IgD-negative memory B cell (primary cell): Measurements from ENCODE around the gene LHX6. TPM values are rescaled to one million over a fixed set of nuclear protein-coding genes. Genes with fewer than 3 reads are reported as not detected.

Experiments
- H3K27ac Mint-ChIP-seq, 3 donors: one replicate each; pipeline ENCODE4 v1.8.0; 2020 to 2022; ENCODE audit warnings: mild to moderate bottlenecking in 3 of 3, mixed read lengths in 3 of 3, moderate library complexity in 1 of 3
- H3K27me3 Mint-ChIP-seq: one replicate; pipeline ENCODE4 v1.8.0; 2021; ENCODE audit warnings: mixed read lengths
- H3K36me3 Mint-ChIP-seq: one replicate; pipeline ENCODE4 v1.8.0; 2020; ENCODE audit warnings: mild to moderate bottlenecking, mixed read lengths
- H3K4me1 Mint-ChIP-seq, 3 donors: one replicate each; pipeline ENCODE4 v1.8.0; 2020 to 2022; ENCODE audit warnings: mixed read lengths in 3 of 3, mild to moderate bottlenecking in 1 of 3
- H3K4me3 Mint-ChIP-seq, 4 donors: one replicate each; pipeline ENCODE4 v1.8.0; 2020 to 2022; ENCODE audit warnings: mild to moderate bottlenecking in 4 of 4, mixed read lengths in 4 of 4, moderate library complexity in 3 of 4
- H3K9me3 Mint-ChIP-seq, 3 donors: one replicate each; pipeline ENCODE4 v1.8.0; 2020 to 2021; ENCODE audit warnings: mixed read lengths in 3 of 3, mild to moderate bottlenecking in 1 of 3
- polyA plus RNA-seq: library from polyadenylated mRNA; unstranded; fragments of 300-500 nt; fragmentation: Illumina TruSeq; gene quantifications from one replicate; pipeline ENCODE4 v1.2.3, GENCODE V29; 2021

LHX6 gene
- polyA plus RNA-seq, 1 donor from 2014 or later: not detected

- peaks cover 0 to 2% (median 0%) of the 10 kb centered on the region in 3 donors for H3K9me3 Mint-ChIP-seq
- H3K4me3 Mint-ChIP-seq: no peak overlapping the region
- H3K4me1 Mint-ChIP-seq: peaks cover 0 to 2% (median 0%) of the 10 kb centered on the region in 3 donors
- no peak overlapping the region for H3K27ac Mint-ChIP-seq
- peaks cover 31% of the 10 kb centered on the region for H3K27me3 Mint-ChIP-seq
- no peaks in the 10 kb centered on the region for H3K36me3 Mint-ChIP-seq
Observed at GRCh38 chr9:122176916-122177315, 51.8 kb downstream of the LHX6 start.

- Mint-ChIP-seq H3K4me3 (no peak overlapping the region), H3K4me1 (peaks cover 0 to 2% (median 0%) of the 10 kb centered on the region in 3 donors), H3K9me3 (peaks cover 0 to 2% (median 0%) of the 10 kb centered on the region in 3 donors), H3K27ac (no peak overlapping the region), H3K27me3 (peaks cover 30% of the 10 kb centered on the region), H3K36me3 (peaks cover 6% of the 10 kb centered on the region)
Observed at GRCh38 chr9:122173670-122174069, 55.1 kb downstream of the LHX6 start.

GRCh38 chr9:122172131-122172530 is 56.6 kb downstream of the LHX6 start:
- peak overlapping the region in 1 of 4 donors; percentile 55 for H3K4me3 Mint-ChIP-seq
- peaks cover 6% of the 10 kb centered on the region for H3K36me3 Mint-ChIP-seq
- H3K9me3 Mint-ChIP-seq: peaks cover 0 to 2% (median 0%) of the 10 kb centered on the region in 3 donors
- H3K4me1 Mint-ChIP-seq: peaks cover 0 to 2% (median 0%) of the 10 kb centered on the region in 3 donors
- no peak overlapping the region for H3K27ac Mint-ChIP-seq
- peaks cover 34% of the 10 kb centered on the region for H3K27me3 Mint-ChIP-seq

GRCh38 chr9:122168356-122168755 is 60.4 kb downstream of the LHX6 start:
- H3K9me3 Mint-ChIP-seq: peaks cover 0 to 2% (median 0%) of the 10 kb centered on the region in 3 donors
- H3K4me3 Mint-ChIP-seq: no peak overlapping the region
- H3K4me1 Mint-ChIP-seq: no peaks in the 10 kb centered on the region
- H3K27me3 Mint-ChIP-seq: peaks cover 35% of the 10 kb centered on the region
- H3K36me3 Mint-ChIP-seq: peaks cover 6% of the 10 kb centered on the region
- no peak overlapping the region for H3K27ac Mint-ChIP-seq

- peaks cover 5% of the 10 kb centered on the region for H3K36me3 Mint-ChIP-seq
- H3K4me1 Mint-ChIP-seq: peaks cover 4 to 5% (median 5%) of the 10 kb centered on the region in 3 donors
- H3K9me3 Mint-ChIP-seq: peaks cover 4 to 6% (median 6%) of the 10 kb centered on the region in 3 donors
- peak overlapping the region in 1 of 3 donors; percentile 82 for H3K27ac Mint-ChIP-seq
- H3K27me3 Mint-ChIP-seq: peaks cover 26% of the 10 kb centered on the region
- no peak overlapping the region for H3K4me3 Mint-ChIP-seq
Observed at GRCh38 chr9:122164286-122164685, 64.5 kb downstream of the LHX6 start.

- H3K9me3 Mint-ChIP-seq: peaks cover 4 to 6% (median 6%) of the 10 kb centered on the region in 3 donors
- peaks cover 9 to 16% (median 10%) of the 10 kb centered on the region in 3 donors for H3K4me1 Mint-ChIP-seq
- H3K27ac Mint-ChIP-seq: no peak overlapping the region
- H3K4me3 Mint-ChIP-seq: peak overlapping the region in 1 of 4 donors; percentile 89
- H3K36me3 Mint-ChIP-seq: peaks cover 3% of the 10 kb centered on the region
- peaks cover 15% of the 10 kb centered on the region for H3K27me3 Mint-ChIP-seq
Observed at GRCh38 chr9:122162415-122162814, 66.3 kb downstream of the LHX6 start.

GRCh38 chr9:122159925-122160246 is 68.9 kb downstream of the LHX6 start:
- Mint-ChIP-seq H3K4me3 (peak overlapping the region; percentile 89 to 100 (median 98)), H3K9me3 (peaks cover 4 to 6% (median 6%) of the 10 kb centered on the region in 3 donors), H3K36me3 (peaks cover 3% of the 10 kb centered on the region), H3K27ac (peak overlapping the region; percentile 78 to 98 (median 97)), H3K4me1 (peaks cover 18 to 31% (median 20%) of the 10 kb centered on the region in 3 donors), H3K27me3 (peaks cover 9% of the 10 kb centered on the region)

GRCh38 chr9:122159026-122159924 is 69.5 kb downstream of the LHX6 start, which contains the start of the genes MORN5 and NDUFA8:
Gene MORN5 (plus strand): TSS chr9:122159908. CDS start chr9:122159973, 65 bp downstream.
Gene NDUFA8 (minus strand): TSS chr9:122159779. CDS start chr9:122159677, 102 bp downstream.
- Mint-ChIP-seq H3K4me3 (peak within 1 kb of the TSS; percentile 89 to 100 (median 98)), H3K27me3 (peaks cover 4% of the 10 kb centered on the region), H3K4me1 (peaks cover 21 to 34% (median 24%) of the 10 kb centered on the region in 3 donors), H3K27ac (peak within 1 kb of the TSS; percentile 78 to 98 (median 97)), H3K9me3 (peaks cover 4 to 6% (median 6%) of the 10 kb centered on the region in 3 donors), H3K36me3 (peaks cover 3% of the 10 kb centered on the region)

GRCh38 chr9:122158202-122158601 is 70.6 kb downstream of the LHX6 start:
- peak overlapping the region in 1 of 3 donors; percentile 20 for H3K27ac Mint-ChIP-seq
- H3K9me3 Mint-ChIP-seq: peaks cover 4 to 6% (median 6%) of the 10 kb centered on the region in 3 donors
- H3K36me3 Mint-ChIP-seq: peaks cover 3% of the 10 kb centered on the region
- H3K4me1 Mint-ChIP-seq: peaks cover 29 to 37% (median 32%) of the 10 kb centered on the region in 3 donors
- H3K27me3 Mint-ChIP-seq: peaks cover 3% of the 10 kb centered on the region
- H3K4me3 Mint-ChIP-seq: peak overlapping the region; percentile 35 to 89 (median 42)

GRCh38 chr9:122155796-122156195 is 73.0 kb downstream of the LHX6 start:
- H3K4me1 Mint-ChIP-seq: peaks cover 29 to 37% (median 32%) of the 10 kb centered on the region in 3 donors
- H3K27ac Mint-ChIP-seq: no peak overlapping the region

More at GRCh38 chr9:122155796-122156195, 73.0 kb downstream of the LHX6 start:
- Mint-ChIP-seq H3K27me3 (peaks cover 3% of the 10 kb centered on the region), H3K36me3 (no peaks in the 10 kb centered on the region), H3K9me3 (no peaks in the 10 kb centered on the region), H3K4me3 (no peak overlapping the region)

Other genes with a start within 250 kb of the LHX6 start
- gene TTLL11, start 135.6 kb downstream of the LHX6 start, polyA plus RNA-seq: 6.0 TPM
- gene NDUFA8, start 69.2 kb downstream of the LHX6 start, polyA plus RNA-seq: 73.0 TPM
- not detected for gene MORN5, start 69.0 kb downstream of the LHX6 start, polyA plus RNA-seq
- gene RBM18, start 35.9 kb upstream of the LHX6 start, polyA plus RNA-seq: 19.0 TPM
- 26.2 TPM for gene MRRF, start 35.9 kb upstream of the LHX6 start, polyA plus RNA-seq
- 17.5 TPM for gene PTGS1, start 142.1 kb upstream of the LHX6 start, polyA plus RNA-seq
- not detected for gene OR1J1, start 249.0 kb upstream of the LHX6 start, polyA plus RNA-seq